Measurements from ENCODE around the gene TUBB2A.
"Not testable (repeated sequence)": the region's sequence is repeated elsewhere in the genome, so short reads cannot be mapped to it uniquely, and the experiment has no call there.

The TUBB2A gene

DNA sequence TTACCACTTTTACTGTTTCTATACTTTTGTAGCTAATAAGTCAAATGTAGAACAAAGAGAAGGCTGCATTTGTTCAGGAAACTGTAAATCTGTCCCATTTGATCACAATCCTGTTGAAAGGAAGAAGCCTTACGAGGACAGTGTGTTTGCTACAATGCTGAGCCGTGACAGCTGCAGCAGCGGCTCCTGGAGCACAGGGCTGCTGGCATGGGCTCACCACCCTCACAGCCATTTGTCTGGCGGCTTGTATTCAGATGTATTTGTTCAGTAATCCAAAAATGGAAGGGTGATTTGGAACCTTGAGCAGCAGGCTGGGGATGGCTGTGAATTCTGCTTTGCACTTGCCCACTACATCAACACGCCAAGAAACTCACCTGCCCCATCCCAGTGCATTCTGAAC lies 5.7 kb downstream of the TUBB2A start:
- no peak for DNase-seq

DNA sequence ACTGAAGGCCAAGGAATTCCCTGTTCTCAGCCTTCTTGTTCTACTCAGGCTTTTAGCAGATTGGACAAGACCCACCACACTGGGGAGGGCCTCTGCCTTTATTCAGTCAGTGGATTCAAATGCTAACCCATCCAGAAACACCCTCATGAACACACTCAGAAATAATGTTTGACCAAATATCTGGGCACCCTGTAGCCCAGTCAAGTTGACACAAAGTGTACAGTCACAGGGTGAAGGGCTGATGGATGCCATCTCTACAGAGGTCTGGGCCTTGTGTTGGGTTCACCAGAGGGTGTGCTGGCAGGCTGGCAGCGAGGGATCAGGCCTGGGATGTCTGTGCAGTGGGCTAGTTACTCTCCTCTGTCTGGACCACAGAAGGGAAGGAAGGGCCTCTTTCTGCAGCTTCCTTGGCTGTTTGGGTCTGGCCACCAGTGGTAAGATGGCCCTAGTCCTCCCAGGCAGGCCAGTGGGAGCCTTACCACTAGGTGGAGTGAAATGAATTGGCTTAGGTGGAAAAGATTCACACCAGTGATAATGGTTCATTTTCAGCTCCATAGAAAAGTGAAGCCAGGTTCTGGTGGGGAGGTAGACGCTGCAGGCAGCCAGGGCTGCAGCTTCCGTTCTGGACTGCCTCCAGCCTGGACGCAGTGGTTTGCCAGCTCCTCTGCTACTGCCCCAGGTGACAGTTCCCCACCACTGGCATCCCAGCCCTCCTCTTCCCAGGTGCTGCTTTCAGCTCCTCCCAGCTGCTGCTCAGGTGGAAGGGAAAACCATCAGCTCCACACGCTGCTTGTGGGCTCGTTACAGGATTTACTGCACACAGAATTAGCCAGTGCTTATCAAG lies 9.2 kb downstream of the TUBB2A start:
- no peak for DNase-seq

DNA sequence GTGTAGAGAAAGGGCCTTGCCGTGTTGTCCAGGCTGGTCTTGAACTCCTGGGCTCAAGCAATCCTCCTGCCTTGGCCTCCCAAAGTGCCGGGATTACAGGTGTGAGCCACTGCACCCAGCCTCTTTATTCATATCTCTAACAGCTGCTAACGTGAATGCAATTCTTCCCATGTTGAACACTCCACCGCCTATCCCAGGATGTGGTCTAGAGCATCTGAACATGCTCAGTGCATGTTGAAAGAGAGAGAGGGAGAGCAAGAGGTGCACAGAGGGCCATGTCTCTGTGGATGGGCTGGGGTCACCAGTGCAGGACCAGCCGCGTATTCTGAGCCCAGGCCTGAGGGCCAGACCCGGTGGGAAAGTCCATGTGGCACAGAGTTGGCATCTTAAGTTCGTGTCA lies 12.8 kb downstream of the TUBB2A start:
- no peak for DNase-seq

DNA sequence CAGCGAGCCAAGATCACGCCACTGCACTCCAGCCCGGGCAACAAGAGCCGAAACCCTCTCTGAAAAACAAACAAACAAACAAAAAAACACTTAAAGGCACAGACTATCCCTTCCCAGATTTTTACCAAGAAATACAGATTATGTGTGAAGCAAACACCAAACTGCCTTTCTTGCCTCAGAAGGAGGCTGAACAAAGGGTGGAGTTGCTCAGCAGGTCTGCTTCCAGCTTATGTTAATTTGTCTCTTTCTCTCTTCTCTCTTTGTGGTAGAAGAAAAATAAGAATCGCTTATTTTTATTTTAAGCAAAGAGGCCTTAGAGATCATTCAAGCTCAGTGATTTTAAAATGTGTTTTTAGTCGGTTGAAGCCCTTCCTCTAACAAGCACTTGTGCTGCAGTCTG lies 14.2 kb downstream of the TUBB2A start:
- DNase-seq: no peak

DNA sequence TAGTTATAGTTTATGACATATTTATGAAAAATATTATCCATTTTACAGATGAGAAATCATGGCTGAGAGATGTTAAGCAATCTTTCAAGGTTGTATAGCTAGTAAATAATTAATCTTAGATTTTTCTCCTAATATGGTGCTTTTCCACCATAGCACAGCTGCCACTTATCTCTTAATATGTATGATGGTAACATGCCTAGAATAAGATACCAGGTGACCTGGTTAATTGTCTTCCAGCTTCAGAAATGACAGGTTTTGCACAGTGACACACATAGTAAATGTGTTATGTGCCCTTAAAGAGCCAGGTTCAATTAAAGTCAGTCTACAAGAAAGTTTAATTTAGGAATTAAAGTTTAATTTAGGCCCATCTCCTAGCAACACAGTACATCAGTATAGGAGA lies 14.8 kb downstream of the TUBB2A start:
- DNase-seq: no peak

DNA sequence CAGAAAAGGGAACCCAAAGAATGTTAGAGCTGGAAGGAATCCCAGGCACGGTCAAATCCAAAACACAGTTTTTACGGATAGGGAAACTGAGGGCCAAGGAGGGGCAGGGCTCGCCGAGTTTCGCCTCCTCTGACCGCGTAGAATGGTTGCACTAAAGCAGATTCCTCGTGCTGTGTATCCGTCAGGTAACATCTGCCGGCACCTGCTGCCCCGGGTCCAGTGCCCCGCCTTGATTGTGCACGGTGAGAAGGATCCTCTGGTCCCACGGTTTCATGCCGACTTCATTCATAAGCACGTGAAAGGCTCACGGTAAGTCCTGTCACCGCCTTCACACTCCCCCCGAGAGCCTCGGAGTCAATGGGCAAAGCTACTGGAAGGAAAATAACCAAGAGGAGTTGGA lies 17.1 kb downstream of the TUBB2A start:
- no peak for DNase-seq

DNA sequence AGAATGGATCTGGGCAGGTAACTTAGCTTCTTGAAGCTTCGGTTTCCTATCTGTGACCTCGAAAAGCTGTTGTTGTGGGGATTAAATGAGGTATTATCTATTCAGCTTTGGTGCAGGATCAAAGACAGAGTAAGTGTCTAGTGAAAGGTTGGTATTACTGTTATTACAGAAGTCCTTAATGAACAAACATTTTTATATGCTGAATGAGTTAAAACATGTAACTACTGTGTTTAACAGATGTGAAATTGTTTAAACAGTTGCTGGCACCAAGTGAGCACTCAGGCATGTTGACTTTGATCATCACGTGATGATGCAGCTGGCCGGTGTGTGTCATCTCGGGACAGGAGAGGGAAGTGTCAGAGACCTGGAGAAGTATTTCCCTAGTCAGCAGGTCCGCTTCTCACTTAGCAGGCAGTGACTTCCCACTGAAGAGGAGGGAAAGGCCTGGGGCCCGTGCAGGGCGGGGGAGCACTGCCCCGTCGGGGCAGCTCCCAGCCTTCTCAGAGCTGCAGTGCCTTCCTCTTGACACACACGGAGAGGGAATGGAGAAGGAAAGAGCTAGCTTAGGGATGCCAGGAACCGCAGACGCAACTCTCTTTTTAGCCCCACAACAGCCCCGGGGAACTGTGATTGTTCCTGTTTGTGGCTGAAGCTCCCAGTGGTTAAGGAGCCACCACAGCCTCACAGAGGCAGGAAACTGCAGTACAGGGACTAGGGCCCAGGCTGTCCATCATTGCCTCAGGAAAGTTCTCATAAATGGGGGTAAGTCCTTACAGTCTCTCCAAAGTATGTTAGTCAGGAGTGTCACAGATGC lies 18.0 kb downstream of the TUBB2A start:
- no peak for DNase-seq

DNA sequence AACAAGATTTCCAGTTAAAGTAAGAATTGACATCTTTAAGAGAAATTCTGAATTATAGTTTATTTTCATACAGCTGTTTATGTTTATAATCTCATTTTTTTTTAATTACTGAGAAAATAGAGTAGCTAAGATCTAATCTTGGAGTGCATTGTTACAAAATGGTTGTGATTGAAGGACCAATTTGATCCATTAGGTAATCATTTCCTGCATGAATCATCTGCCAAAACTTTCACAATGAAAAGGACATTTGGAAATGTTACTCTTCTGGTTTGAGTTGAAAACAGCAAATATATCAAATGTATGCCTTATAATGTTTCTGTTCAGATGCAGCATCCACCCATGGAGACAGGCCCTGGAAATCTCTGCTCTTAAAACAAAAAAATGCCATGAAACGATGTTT lies 19.0 kb downstream of the TUBB2A start:
- DNase-seq: no peak

DNA sequence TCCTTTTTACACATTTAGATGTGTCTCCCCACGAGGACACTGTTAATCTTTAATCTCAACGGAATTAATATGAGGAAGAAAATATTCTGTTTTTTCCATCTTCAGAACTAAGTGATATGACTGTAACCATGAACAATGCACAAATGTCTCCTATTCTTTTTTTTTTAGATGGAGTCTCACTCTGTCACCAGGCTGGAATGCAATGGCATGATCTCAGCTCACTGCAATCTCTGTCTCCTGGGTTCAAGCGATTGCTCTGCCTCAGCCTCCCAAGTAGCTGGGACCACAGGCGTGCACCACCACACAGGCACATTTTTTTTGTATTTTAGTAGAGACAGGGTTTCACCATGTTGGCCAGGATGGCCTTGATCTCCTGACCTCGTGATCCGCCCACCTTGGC lies 19.5 kb downstream of the TUBB2A start:
- DNase-seq: not testable (repeated sequence)

DNA sequence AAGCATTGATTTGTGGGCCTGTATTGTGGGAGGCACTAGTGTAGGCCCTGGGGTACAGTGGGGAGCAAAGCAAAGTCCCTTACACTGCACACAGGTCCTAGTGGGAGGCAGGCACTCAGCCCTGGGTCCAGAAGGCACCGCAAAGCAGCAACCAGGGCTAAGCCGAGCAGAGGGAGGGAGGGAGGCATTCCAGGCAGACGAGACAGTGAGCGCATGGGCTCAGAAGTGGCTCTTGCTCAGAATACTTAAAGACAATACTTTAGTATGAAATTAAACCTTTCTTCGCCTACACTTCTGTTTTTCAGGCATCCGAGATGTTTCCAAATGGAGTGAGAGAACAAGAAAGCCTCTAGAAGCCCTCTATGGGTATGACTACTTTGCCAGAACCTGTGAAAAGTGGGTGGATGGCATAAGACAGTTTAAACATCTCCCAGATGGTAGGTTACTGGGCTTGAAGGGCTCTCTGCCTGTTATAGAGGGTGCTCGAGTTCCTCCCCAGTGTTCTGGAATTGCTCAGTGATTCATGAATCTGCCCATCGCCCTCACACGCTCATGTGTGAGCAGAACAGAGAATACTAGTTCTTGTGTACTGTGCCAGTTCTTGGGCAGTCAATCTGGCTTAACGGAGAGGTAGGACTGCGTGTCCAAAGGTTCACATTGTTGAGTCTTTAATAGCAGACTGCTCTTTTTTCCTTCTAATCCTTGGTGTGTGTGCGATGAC lies 20.1 kb downstream of the TUBB2A start:
- no peak for DNase-seq

DNA sequence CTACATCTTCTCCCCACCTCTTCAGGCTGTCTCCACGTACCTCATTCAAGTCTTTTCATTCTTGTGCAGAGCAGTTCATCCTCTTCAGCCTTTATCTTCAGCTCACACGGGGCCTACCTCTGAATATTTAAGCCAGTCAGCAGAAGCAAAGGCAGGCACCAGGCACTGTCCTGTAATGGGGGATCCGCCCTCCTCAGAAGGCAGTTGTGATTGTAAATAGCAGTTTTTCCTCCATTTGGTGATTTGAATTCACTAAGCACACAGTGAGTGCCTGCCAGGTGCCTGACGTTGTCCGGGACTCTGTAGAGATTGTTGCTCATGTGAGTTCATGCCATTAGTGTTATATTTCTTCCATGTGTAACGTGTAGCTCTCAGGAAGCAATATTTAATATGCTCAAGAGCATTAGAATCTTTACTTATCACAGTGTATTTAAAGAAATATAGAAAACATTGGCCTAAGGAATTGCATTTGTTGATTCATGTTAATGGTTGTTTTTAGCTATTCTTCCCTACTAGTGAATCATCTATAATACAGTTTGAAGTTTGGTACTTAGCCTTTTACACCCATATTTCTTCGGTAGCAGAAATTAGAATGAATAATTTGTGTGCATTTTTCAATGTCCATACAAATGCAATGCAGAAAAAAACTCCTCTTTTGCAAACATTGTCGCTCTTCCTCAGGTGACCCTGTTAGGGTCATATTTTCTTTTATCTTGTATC lies 20.9 kb downstream of the TUBB2A start:
- no peak for DNase-seq

DNA sequence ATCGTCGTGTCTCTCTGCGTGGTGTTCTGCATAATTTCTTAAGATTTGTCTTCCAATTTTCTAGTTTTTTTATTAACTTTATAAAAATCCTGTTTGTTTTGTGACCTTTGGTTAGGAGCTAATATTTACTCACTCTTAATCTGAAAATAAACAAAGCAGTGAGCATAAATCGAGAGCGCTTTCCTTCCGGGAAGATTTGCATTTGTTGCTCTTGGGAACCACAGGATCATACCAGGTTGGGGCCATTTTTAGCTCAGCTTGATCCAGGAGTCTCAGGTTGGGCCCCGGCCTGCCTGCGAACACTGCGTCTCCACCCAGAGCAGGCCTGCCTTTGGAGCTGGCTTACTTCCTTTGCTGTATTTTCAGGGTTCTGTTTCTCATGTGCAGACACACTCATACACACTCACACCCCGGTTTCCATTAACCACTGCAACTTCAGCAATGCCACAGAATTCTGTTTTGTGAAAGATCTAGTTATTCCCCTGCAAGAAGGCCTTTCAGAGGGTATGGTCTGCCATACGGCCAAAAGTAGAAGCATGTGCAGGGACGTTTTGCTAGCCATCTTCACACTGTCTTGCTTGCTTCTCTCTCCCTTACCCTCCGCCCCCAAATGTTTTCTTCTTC lies 21.6 kb downstream of the TUBB2A start:
- no peak for DNase-seq

DNA sequence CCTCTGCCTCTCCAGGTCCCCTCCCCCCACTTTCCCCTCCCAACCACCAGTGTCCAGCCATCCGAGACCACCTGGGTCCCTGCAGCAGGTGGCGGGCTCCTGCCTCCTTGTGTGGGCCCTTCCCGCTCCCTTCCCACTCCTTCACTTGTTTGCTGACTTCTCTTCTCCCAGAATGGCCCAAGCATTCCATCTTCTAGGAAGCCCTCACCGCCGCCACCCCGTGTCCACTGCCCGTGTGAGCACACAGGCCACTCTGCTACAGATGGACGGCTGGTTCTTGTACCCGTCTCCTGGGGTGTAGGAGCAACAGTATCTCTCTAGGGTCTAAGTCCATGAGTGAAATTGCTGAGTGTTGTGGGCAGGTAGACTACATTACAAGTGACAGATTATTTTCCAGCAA lies 23.8 kb downstream of the TUBB2A start:
- DNase-seq: no peak

DNA sequence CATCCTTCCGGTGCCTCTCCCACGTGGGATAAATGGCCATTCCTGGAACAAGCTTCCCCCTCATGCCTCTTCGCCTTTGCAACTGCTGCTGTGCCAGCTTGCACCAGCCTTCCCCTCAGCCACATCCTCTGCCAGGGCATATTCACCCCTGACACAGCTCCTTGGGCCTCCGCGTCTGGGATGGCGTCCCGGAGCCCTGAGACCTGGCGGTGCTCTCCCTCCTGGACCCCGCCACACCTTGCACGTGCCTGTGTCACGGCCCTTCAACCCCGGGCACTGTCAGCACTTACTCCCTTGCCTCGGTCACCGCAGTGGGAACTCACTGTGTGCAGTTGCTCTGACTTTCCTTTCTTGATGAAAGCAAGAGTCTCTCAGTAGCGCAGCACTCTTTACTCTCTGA lies 25.6 kb downstream of the TUBB2A start:
- DNase-seq: no peak

DNA sequence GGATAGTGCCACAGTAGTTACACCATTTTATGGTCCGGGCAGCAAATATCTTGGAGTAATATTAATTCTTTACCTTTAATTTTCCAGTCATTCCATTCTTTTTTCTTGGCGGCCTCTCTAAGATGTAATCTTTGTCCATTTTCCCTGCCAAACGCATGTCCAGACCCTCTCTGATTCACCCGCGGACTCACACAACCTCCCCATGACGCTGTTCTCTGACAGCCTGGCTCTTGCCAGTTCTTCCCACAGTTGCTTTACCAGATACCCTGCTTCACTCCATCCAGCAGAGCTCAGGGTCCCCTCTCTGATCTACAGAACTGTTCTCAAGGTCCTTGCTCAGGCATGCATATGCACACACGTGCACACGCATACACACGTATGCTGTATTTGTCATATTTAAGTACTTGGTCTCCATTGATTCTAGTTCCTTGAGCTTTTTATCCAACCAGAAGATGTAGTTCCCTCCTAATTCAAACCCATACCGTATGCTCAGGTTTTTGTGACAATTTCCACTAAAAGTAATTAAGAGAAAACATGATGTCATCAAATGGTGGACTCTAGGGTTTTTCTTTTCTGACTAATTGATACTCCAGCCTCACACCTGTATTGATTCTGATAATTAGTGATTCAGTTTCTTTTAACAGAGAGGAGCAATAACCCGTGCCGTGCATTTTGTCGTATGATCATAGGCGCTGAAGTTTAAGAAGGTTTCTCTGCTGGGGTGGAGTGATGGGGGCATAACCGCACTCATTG lies 28.8 kb downstream of the TUBB2A start:
- DNase-seq: no peak

DNA sequence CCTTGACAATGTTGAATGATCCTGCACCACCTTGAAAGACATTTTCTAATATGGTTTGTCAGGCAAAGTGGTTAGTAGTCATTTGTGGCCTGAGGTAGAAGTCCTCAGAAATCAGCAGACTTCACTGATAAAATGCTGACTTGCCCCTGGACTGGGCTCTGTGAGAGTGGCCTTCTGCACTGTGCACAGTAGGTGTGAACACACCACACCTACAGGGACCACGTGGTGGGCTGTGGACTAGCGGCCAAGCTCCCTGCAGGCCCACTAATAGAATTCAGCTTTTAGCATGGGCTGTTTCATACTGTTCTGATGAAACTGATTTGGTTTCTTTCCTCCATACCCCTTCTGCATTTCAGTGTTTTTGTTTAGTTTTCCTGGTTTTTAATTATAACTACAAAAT lies 31.5 kb downstream of the TUBB2A start:
- DNase-seq: no peak

DNA sequence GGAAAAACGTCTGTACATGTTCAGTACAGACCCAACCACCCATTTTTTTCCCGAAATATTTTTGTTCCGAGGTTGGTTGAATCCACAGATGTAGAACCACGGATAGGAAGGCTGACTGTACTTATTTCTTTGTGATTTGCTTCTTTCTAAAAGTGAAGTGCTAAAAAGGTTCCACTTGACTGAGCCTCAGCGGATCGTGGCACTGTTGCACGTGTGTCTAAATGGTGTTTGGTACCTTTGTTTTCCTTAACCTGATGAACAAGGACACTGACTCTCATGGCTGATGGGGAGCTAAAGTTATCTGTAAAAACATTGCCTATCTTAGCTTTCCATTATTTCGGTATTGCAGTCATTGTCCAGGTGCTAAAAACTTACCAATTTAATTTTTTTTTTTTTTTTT lies 32.7 kb downstream of the TUBB2A start:
- DNase-seq: no peak

DNA sequence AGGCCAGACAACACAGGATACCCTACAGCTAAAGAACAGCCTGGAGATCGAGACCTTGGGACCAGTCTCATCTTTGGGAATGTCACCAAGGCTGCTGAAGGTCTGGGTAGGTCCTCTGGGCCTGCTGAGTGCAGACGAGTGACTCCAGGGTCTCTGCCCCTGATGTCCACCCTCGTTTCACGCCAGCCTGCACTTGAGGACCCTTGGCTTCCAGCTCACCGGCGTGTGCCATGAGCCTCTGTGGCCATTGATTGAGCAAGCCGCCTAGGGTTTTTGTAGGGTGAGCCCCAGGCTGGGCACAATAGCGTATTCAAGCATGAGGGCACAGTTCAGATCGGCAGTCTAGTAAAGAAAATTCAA lies 34.5 kb downstream of the TUBB2A start:
- no peak for DNase-seq

DNA sequence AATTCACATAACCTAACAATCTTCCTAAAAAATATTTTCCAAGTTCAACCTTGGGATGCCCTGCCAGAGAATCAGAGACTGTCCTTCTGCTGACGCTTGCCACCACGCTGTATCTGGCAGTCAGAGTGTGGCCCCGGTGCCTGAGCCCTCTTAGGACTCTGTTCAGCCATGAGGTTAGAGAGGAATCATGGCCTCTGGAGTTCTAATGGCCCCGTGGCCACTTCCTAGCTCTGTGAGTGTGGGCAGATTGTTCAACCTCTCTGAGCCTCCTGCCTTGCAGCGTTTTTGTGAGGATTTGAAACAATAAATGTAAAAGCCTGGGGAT lies 36.6 kb downstream of the TUBB2A start:
- DNase-seq: no peak

DNA sequence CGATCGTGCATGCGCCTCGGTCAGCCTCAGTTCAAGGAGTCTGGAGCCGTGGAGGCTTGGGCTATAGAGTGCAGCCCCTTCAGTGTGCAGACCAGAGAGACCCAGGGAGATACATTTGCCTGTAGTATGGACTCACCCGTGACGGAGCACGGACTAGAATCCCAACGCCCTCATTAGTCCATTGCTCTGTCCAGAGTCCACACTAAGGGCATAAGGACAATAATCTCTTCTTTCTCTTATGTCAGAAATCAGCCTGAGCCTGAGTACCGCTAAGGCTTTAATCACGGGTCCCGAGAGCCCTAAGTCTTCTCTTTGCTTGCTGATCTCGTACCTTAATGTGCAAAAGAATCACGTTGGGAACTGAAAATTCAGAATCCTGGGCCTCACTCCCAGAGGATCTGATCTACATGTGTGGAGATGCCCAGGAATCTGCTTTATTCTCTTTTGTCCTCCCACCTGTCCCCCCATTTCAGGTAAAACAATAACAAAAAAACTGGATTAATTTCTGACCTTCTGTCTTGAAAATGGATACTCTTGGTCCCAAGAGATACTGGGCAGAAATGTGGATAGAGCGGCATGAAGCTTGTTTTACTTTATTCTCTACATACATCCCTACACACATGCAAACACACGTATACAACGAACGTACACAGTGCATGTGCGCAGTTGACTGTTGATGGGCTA lies 38.2 kb downstream of the TUBB2A start:
- DNase-seq: no peak

DNA sequence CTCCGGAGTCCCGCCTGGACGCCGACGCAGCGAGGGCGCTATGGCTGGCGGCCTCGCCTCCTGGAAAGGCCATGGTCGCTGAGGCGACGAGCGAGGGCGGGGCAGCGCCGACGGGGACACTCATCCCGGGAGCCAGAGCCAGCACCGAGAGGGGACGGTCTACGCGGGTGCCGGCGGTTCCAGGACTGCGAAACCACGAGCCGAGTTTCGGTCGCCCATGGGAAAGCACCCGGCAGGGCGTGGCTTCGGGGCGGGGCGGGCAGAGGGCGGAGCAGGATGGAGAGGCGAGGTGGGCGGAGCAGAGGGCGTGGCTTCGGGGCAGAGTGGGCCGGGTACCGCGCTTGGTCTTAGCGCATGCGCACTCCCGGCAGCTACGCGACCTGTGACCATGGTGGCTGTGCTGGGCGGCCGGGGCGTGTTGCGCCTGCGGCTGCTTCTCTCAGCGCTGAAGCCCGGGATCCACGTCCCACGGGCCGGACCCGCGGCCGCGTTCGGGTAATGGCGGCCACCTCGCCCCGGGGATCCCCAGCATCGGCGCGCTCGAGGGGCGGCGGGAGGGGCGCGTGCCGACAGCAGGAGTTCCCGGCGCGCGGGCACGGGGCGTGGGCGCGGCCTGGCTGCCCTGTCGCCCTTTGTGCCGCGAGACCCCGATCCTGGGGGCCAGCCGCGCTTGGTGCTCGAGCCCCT lies 38.8 kb downstream of the TUBB2A start, which contains the start of gene BPHL:
Gene BPHL, plus strand, starts transcription at position 359 of the 687 bp plus-strand sequence. Its CDS starts 30 bp downstream, at position 389.
- peak; percentile 100 for DNase-seq

Measured in activated T-cell treated with anti-CD3 and anti-CD28 coated beads, Interleukin-2, amount 50 U/mL, for 48 hours (primary cell).